NCI-H2196 (cell line): Measurements from ENCODE around the gene BCL2.
"Not testable (repeated sequence)": the region's sequence is repeated elsewhere in the genome, so short reads cannot be mapped to it uniquely, and the experiment has no call there.

Experiments
- DNase-seq: peaks from one replicate; lab custom pipeline; 2025; ENCODE audit not compliant: unreplicated experiment; lab: John Stamatoyannopoulos, UW

The BCL2 gene

GRCh38 chr18:63319383-63320122, at the start of gene BCL2:
BCL2 (minus strand) TSS chr18:63319769.
- DNase-seq: peak; percentile 38

GRCh38 chr18:63368611-63369010, 49.0 kb upstream of the BCL2 start:
- no peak for DNase-seq

GRCh38 chr18:63367053-63367953, 47.7 kb upstream of the BCL2 start, which contains the start of gene KDSR:
KDSR (minus strand) TSS chr18:63367206; CDS start chr18:63367118, 88 bp downstream.
- DNase-seq: peak; percentile 97

- peak; percentile 40 for DNase-seq
Measured at GRCh38 chr18:63366213-63367052, 46.9 kb upstream of the BCL2 start.

GRCh38 chr18:63365876-63366212, 46.3 kb upstream of the BCL2 start:
- DNase-seq: no peak

- DNase-seq: no peak
Measured at GRCh38 chr18:63363951-63364350, 44.4 kb upstream of the BCL2 start.

- DNase-seq: not testable (repeated sequence)
Measured at GRCh38 chr18:63363420-63363819, 43.9 kb upstream of the BCL2 start.

- DNase-seq: no peak
Measured at GRCh38 chr18:63356272-63356896, 36.8 kb upstream of the BCL2 start.

GRCh38 chr18:63350230-63350629, 30.7 kb upstream of the BCL2 start:
- no peak for DNase-seq

GRCh38 chr18:63348508-63349136, 29.1 kb upstream of the BCL2 start:
- DNase-seq: no peak

GRCh38 chr18:63346480-63347183, 27.1 kb upstream of the BCL2 start:
- DNase-seq: no peak

GRCh38 chr18:63346031-63346430, 26.5 kb upstream of the BCL2 start:
- no peak for DNase-seq

- DNase-seq: no peak
Measured at GRCh38 chr18:63344918-63345317, 25.3 kb upstream of the BCL2 start.

GRCh38 chr18:63344263-63344662, 24.7 kb upstream of the BCL2 start:
- DNase-seq: no peak

GRCh38 chr18:63342206-63342605, 22.6 kb upstream of the BCL2 start:
- DNase-seq: peak; percentile 15

- DNase-seq: peak; percentile 56
Measured at GRCh38 chr18:63339920-63340484, 20.4 kb upstream of the BCL2 start.

GRCh38 chr18:63336366-63337099, 17.0 kb upstream of the BCL2 start:
- DNase-seq: no peak

- DNase-seq: no peak
Measured at GRCh38 chr18:63331105-63331504, 11.5 kb upstream of the BCL2 start.
